NCI-H2196 (cell line): ENCODE results near the gene OR13C8.

Experiments used
- DNase-seq: peaks from one replicate; lab custom pipeline; 2025; ENCODE audit not compliant: unreplicated experiment; lab: John Stamatoyannopoulos, UW

The OR13C8 gene

GRCh38 chr9:104611213-104611612 is 42.2 kb downstream of the OR13C8 start:
- no peak for DNase-seq

DNA sequence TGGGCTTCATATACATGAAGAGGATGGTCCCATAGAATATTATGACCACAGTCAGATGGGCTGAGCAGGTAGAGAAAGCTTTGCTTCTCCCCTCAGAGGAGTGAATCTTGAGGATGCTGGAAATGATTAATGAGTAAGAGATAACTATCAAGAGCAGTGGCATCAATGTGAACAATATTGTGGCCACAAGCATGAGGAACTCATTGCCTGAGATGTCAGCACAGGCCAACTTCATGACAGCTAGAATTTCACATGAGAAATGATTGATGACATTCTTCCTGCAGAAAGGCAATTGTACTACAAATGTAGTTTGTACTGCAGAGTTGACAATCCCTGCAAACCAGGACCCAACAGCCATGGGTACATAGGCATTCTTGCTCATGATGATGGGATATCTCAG is 48.5 kb downstream of the OR13C8 start:
- DNase-seq: no peak

DNA sequence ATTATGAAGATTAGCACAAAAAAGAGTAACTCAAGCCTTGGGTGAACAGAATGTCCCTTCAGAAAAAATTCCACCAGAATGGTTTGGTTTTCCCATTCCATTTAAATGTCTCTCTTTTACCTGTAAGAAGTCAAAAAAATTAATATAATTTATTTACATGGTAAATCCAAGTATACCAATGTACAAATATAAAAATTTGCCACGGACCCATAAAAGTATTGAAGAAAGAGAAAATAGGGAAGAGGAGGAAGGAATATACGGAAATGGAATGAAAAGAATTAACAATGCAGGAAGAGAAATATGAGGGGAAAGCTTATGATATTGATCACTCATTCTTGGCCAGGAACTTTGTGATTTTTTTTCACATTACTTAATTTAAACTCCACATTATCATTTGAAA is 49.1 kb downstream of the OR13C8 start, which contains the start of gene OR13C9:
Gene OR13C9, minus strand, starts transcription at position 101 of the 400 bp plus-strand sequence. Its CDS starts 0 bp downstream, at position 101.
- no peak for DNase-seq
